ENCODE measurements around the gene TAS2R46. TPM values are rescaled to one million over a fixed set of nuclear protein-coding genes. Genes with fewer than 3 reads are reported as not detected.
"Not testable (repeated sequence)": the region's sequence is repeated elsewhere in the genome, so short reads cannot be mapped to it uniquely, and the experiment has no call there.

The TAS2R46 gene, protein sequence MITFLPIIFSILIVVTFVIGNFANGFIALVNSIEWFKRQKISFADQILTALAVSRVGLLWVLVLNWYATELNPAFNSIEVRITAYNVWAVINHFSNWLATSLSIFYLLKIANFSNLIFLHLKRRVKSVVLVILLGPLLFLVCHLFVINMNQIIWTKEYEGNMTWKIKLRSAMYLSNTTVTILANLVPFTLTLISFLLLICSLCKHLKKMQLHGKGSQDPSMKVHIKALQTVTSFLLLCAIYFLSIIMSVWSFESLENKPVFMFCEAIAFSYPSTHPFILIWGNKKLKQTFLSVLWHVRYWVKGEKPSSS
- 0.46 TPM for total RNA-seq

DNA sequence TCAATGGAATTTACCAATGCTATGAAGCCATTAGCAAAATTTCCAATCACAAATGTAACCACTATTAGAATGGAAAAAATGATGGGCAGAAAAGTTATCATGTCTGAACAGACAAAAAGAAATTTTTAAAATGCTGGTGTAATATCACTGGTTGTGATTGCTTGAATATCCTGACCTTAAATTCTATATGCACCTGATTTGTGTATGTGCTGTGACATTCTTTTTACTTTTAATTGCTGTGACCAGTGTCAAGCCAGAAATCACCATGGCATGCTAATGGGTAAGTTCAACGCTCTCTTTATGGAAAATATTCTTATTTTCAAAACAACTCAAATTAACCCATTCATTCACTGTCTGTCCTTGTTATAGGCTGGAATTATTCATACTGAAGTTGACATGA lies at the start of gene TAS2R46:
Gene TAS2R46, minus strand, starts transcription at position 101 of the 400 bp plus-strand sequence. Its CDS starts 0 bp downstream, at position 101.
- DNase-seq (ENCODE audit: low spot score): not testable (repeated sequence)

DNA sequence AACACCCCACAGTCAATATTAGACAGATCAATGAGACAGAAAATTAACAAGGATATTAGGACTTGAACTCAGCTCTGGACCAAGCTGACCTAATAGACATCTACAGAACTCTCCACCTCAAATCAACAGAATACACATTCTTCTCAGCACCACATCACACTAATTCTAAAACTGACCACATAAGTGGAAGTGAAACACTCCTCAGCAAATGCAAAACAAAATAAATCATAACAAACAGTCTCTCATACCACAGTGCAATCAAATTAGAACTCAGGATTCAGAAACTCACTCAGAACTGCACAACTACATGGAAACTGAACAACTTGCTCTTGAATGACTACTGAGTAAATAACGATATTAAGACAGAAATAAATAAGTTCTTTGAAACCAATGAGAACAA lies 49.1 kb upstream of the TAS2R46 start:
- DNase-seq (ENCODE audit: low spot score): not testable (repeated sequence)

DNA sequence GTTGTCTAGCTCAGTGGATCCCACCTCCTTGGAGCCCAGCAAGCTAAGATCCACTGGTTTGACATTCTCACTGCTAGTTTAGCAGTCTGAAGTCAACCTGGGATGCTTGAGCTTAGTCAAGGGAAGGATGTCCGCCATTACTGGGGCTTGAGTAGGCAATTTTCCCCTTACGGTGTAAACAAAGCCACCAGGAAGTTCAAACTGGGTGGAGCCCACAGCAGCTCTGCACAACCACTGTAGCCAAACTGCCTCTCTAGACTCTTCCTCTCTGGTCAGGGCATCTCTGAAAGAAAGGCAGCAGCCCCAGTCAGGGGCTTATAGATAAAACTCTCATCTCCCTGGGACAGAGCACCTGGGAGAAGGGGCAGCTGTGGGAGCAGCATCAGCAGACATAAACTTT lies 46.8 kb upstream of the TAS2R46 start:
- DNase-seq (ENCODE audit: low spot score): no peak

DNA sequence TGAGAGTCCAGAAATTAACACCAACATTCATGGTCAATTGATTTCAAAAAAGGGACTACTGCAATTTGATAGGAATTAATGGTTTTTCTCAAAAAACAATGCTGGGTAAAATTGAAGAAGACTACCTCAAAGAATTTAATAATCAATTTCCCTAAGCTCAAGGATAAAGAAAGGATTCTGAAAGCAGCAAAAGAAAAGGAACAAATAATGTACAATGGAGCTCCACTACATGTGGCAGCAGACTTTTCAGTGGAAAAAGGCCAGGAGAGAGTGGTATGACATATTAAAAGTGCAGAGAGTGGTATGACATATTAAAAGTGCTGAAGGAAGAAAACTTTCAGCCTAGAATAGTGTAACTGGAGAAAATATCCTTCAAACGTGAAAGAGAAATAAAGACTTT lies 45.6 kb upstream of the TAS2R46 start:
- no peak for DNase-seq (ENCODE audit: low spot score)

DNA sequence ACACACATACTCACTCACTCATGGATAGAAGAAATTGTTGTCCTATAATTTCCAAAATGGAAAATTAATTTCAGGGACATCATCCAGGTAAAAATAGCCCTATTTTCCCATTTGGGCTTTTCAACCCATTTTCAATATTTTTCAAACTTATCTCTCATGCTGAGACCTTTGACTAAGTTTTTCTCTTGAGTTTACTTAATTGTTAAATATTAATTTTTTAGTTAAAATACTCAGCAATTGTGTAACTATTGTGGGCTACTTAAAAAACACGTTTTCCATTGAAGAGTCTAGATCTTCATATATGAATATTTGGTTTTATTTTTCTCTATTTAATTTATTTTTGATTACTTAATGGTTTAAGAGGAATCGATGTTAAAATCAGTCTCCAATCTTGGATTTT lies 44.2 kb upstream of the TAS2R46 start:
- DNase-seq (ENCODE audit: low spot score): no peak

DNA sequence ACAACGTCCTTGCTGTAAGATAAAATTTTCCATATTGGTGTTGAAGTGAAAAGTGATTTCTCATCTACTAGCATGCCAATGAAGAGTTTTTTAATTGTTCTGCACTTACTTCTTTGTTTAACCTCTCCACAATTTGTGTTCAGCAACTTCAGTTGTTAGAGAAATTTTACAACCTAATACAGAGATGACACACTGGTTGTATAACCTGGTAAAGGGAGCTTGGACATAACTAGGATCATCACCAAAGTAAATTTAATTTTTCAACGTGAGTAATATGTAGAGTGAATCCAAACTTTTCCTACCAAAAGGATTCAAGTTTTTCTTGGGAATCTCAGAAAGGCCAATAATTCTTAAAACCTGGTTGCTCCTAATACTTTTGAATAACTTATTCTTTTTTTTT lies 43.5 kb upstream of the TAS2R46 start:
- no peak for DNase-seq (ENCODE audit: low spot score)

DNA sequence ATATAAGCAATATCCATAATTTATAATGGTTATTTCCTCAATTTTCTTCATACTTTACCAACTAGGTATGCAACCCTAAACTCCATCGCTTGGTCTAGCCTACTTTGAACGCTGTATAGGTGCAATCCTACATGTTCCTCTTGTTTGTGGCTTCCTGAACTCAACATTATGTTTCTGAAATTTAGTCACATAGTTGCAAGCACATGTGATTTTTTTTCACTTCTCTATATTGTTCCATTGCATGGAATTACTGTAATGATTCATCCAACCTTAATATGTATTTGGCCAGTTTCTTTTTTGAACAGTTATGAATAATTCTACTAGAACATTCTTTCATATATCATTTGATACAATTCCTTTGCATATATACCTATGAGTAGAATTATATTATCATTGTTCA lies 32.8 kb upstream of the TAS2R46 start:
- not testable (repeated sequence) for DNase-seq (ENCODE audit: low spot score)

DNA sequence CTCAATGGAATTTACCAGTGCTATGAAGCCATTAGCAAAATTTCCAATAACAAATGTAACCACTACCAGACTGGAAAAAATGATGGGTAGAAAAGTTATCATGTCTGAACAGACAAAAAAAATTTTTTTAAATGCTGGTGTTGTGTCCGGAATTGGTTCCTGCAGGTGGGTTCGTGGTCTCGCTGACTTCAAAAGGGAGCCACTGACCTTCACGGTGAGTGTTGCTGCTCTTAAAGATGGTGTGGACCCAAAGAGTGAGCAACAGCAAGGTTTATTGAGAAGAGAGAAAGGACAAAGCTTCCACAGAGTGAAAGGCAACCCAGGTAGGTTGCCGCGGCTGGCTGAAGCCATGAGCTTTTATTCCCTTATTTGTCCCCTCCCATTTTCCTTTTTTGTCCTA lies 30.0 kb upstream of the TAS2R46 start, which contains the start of gene TAS2R43:
Gene TAS2R43, minus strand, starts transcription at position 186 of the 400 bp plus-strand sequence. Its CDS starts 84 bp downstream, at position 102.
- DNase-seq (ENCODE audit: low spot score): no peak

DNA sequence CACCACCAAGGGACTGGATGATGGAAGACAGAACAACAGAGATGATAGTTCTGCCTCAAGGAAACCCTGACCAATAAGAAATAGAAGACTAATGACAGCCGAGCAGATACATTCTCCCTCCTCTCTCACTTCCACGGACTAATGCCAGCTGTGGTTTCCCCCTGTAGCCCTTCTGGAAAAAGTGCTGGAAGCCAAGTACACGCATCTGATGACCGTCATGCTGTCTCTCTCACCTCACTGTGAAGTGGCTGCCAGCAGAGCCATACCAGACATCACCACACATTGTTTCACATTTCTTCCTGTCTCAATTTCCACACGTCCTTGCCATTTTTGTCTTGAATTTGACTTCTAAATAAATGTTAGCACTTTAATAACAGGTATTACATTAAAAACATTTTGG lies 27.2 kb upstream of the TAS2R46 start:
- DNase-seq (ENCODE audit: low spot score): no peak

DNA sequence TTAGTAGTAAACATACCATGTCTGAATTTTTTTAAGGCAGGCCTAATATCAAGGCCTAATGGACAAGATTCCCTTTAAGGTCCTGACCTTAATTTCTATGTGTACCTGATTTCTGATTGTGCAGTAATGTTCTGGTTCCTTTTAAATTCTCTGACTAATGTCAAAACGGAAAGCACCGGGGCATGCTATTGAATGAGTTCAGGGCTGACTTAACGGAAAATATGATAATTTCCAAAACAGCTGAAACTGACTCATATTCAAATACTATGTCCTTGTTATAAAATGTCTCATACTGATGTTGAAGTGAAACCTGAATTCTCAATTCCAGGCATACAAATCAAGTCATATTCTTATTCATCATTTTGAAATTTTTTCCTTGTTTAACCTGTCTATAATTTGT lies 23.3 kb upstream of the TAS2R46 start:
- DNase-seq (ENCODE audit: low spot score): no peak

DNA sequence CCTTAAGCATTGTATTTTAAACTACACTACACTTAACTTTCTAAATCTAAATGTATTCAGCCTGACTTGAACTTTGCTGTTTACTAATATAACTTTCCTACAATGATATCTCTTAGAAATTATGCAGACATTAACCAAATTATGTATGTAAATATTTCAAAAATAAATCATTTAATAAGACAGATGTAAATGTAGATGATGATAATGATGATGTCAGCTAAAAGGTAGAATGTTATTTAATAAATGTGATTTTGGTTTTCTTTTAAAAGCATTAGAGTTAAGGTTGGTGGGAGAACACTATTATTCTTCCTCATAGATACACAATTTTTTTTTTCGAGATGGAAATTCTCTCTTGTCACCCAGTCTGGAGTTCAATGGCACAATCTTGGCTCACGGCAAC lies 19.9 kb upstream of the TAS2R46 start:
- DNase-seq (ENCODE audit: low spot score): no peak

DNA sequence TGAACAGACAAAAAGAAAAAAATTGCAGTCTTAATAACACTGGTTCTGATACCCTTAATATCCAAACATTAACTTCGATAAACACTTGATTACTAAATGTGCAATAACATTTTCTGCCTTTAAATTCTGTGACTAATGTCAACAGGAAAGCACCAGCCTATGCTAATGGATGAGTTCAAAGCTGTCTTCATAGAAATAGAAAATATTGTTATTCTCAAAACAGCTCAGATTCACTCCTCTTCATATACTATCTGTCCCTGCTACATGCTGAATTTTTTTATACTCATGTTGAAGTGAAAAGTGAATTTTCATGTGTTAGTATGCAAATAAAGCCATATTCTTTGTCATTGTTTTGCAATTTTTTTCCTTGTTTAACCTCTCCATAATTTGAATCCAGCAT lies 16.2 kb upstream of the TAS2R46 start:
- DNase-seq (ENCODE audit: low spot score): no peak

DNA sequence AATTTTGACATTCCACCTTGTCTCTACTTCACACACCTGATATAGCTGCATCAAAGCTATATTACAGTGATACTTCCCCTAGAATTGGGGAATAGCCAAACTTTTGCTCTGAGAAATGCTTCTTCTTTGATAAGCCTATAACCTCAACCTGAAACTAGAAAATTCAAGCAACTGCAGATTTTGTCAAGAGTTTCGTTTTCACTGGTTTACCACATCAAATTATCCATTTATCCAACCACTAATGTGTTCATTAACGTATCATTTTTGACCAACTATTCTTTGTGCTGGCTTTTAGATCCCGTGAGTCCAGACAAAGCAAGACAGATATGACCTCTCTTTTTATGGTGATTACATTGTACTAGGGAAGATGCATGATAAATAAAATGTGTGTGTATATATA lies 13.5 kb upstream of the TAS2R46 start:
- DNase-seq (ENCODE audit: low spot score): no peak

DNA sequence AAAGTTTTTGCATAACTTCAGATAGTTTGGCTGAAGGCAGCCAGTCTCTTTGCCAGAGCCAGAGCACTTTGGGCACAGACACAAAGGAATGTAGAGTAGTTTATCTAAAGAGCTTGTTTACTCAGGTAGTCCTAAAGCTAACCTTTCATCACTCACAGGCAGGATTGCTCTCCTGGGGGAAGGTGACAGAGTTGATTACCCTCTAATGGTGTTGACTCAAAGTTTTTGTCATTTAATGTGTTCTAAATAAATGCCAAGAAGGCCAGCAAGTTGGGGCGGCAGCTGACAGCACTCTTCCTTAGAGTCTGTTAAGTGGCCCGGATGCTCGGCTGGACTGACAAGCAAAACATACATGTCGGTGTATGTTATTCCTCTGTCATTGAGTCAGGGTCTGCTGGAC lies 9.3 kb upstream of the TAS2R46 start:
- no peak for DNase-seq (ENCODE audit: low spot score)

DNA sequence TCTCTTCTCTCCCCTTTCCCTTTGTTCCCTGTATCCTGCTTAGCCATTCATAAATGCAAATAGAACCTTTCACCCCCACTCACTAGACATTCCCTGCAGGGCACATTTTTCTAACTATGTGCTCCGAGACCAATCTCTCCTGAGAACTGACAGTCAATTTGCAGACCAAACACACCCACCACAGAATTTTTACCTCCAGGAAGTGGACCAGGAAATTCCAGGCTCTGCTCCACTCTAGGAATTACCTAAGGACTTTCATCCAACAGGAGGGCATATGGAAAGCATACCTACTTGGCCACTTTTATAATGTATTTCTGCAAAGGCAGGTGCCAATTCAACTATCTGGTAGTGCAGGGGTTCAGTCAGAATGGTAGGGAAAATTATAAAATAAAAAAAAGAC lies 8.9 kb upstream of the TAS2R46 start:
- no peak for DNase-seq (ENCODE audit: low spot score)

DNA sequence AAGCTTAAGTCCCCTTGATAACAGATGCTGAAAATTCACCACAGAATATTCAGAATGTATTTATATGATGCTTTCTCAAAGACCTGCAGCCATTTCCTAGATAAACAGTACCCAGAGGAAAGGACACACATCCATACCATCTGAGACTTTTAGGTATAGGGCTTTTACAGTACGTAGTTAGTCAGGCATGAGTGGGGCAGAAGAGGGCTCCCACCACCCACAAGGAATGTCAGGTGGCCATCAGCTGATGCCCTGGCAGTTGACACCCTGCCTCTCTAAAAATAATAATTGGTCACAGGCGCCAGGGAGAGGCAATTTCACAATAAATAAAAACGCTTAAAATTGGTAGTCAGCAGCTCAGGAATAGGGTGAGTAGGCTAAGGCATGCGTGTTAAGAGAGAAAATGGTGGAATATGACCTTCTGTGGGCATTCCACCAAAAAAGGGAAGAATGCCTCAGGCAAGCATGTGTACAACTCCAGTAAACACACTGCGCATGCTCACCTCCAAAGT lies 7.8 kb upstream of the TAS2R46 start:
- DNase-seq (ENCODE audit: low spot score): no peak

DNA sequence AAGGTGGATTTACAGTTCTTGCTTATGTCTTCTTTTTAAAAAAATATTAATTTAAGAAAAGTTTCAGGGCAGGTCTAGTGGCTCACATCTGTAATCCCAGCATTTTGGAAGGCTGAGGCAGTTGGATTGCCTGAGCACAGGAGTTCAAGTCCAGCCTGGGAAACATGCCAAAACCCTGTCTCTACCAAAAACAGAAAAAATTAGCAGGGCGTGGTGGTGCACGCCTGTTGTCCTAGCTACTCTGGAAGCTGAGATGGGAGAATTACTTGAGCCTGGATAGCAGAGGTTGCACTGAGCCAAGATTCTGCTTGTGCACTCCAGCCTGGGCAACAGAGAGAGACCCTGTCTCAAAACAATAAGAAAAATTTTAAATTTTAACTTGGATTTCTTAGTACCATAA lies 5.4 kb upstream of the TAS2R46 start:
- no peak for DNase-seq (ENCODE audit: low spot score)

DNA sequence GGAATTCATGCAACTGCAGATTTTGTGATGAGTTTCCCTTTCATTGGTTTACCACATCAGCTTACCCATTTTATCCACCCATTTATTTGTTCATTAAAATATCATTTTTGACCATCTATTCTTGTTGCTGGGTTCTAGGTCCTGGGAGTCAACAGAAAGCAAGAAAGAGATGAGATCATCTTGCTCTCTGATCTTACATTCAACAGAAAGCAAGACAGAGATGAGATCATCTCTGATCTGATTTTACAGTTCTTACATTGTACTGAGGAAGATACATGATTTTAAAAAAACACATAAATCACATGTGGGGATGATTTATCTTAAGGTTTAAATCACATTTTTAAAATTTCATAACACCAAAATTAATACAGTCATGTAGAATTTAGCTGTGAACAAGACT lies 2.3 kb downstream of the TAS2R46 start:
- no peak for DNase-seq (ENCODE audit: low spot score)

DNA sequence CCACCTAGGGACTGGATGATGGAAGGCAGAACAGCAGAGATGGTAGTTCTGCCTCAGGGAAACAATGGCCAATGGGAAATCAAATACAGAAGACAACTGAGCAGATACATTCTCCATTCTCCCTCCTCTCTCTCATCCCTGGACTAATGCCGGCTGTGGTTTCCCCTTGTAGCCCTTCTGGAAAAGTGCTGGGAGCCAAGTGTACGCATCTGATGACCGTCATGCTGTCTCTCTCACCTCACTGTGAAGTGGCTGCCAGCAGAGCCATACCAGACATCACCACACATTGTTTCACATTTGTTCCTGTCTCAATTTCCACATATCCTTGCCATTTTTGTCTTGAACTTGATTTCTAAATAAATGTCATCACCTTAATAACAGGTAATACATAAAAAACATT lies 3.1 kb downstream of the TAS2R46 start:
- no peak for DNase-seq (ENCODE audit: low spot score)

DNA sequence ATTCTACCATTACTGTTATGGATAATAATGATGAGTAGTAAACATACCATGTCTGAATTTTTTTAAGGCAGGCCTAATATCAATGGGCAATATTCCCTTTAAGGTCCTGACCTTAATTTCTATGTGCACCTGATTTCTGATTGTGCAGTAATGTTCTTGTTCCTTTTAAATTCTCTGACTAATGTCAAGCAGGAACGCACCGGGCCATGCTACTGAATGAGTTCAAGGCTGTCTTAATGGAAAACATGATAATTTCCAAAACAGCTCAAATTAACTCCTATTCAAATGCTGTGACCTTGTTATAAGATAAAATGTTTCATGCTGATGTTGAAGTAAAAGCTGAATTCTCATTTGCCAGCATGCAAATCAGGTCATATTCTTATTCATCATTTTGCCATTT lies 6.8 kb downstream of the TAS2R46 start:
- no peak for DNase-seq (ENCODE audit: low spot score)

DNA sequence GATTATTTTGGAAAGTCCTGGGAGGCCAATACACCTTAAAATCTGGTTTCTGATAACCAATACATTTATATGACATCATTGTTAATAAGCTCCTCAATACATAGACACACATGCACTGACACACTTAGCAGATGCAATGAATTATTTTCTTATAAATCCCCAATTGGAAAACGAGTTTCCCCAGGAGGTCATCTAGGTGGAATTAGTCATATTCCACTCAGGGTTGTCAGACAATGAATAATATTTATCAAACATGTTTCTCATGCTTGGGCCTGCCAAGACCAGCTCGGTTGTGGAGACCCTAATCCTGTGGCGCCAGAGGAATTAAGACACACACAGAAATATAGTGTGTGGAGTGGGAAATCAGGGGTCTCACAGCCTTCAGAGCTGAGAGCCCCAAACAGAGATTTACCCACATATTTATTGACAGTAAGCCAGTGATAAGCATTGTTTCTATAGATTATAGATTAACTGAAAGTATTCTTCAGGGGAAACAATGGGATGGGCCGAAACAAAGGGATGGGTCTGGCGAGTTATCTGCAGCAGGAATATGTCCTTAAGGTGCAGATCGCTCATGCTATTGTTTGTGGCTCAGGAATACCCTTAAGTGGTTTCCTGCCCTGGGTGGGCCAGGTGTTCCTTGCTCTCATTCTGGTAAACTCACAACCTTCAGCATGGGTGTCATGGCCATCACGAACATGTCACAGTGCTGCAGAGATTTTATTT lies 12.1 kb downstream of the TAS2R46 start:
- DNase-seq (ENCODE audit: low spot score): not testable (repeated sequence)

DNA sequence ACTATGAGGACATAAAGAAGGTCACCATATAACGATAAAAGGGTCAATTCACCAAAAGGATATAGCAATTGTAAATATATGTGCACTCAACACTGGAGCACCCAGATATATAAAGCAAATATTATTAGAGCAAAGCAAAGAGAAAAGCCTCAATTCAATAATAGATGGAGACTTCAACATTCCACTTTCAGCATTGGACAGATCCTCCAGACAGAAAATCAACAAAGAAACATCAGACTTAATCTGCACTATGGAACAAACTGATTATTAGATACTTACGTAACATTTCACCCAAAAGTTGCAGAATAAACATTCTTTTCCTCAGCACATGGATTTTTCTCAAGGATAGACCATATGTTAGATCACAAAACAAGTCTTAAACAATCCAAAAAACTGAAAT lies 20.7 kb downstream of the TAS2R46 start:
- DNase-seq (ENCODE audit: low spot score): not testable (repeated sequence)

DNA sequence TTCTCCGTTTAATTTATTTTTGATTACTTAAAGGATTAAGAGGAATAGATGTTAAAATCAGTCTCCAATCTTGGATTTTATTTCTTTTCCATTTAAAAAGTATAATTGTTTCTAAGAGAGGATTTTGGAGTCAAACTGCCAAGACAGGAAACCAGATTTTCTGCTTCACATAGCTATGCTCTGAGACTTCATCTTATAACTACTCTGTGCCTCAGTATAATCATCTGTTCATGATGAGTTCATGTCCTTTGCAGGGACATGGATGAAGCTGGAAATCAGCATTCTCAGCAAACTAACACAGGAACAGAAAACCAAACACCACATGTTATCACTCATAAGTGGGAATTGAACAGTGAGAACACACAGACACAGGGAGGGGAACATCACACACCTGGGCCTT lies 21.9 kb downstream of the TAS2R46 start:
- DNase-seq (ENCODE audit: low spot score): no peak
